ENCODE measurements around the gene BORCS5.
"Not testable (repeated sequence)": the region's sequence is repeated elsewhere in the genome, so short reads cannot be mapped to it uniquely, and the experiment has no call there.

BORCS5 gene

DNA sequence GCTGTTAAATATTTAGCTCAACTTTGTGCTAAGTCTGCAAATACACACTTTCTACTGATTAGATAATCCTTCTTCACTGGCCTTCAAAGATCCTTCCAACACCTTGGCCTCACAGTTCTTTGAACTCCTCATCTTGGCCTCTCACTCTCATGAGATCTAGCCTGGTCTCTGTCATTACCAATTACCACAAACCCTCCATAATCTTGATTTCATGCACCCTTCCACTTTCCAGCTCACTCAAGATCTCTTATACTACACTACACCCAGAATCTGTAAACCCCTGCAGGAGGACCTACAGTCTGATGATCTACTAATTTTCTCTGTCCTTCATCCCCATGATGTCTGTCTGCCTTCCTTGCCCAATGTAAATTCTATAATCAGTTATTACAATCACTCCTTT is 134.7 kb downstream of the BORCS5 start:
- DNase-seq: no peak

GRCh38 chr12:12492547-12492946 is 135.7 kb downstream of the BORCS5 start:
- no peak for DNase-seq

DNA sequence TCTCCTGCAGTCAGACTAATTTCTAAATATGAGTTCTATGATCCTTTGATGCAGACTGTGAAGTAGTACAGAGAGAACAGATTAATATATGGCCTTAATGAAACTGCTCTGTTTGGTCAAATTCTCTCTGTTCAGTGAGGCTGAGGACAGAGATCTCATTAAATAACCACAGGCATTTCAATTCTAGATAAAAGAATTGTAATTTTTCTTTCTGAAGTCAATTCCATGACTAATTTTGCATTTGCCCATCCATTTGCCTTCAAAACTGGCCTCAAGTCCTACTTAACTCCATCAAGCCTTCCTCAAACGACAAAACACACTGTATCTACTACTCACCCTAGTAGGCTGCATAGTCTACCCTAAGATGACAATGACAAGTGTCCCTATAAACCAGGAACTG is 138.7 kb downstream of the BORCS5 start:
- no peak for DNase-seq

- no peak for DNase-seq
These were observed 141.3 kb downstream of the BORCS5 start for GRCh38 chr12:12498210-12498609.

- DNase-seq: no peak
These were observed 143.2 kb downstream of the BORCS5 start for GRCh38 chr12:12499909-12500604.

DNA sequence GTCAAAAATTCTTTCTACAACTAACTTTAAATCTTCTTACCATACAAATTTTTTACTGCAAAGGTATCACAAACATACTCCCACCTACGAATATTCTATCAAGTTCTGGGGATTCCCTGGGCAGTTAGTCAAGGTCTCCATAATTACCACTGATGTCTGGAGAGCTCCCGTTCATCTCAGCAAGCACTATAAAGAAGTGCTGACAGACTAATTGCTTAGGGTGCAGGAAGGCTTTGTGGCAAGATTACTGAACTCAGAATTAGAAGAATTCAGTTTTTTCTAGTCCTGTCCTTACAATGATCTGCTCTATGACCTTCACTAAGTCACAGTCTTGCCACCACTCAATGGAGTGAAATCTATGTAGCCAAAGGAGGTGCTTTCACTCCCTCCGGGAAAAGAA is 144.2 kb downstream of the BORCS5 start:
- DNase-seq: no peak

GRCh38 chr12:12502130-12502814 is 145.4 kb downstream of the BORCS5 start:
- DNase-seq: not testable (repeated sequence)

DNA sequence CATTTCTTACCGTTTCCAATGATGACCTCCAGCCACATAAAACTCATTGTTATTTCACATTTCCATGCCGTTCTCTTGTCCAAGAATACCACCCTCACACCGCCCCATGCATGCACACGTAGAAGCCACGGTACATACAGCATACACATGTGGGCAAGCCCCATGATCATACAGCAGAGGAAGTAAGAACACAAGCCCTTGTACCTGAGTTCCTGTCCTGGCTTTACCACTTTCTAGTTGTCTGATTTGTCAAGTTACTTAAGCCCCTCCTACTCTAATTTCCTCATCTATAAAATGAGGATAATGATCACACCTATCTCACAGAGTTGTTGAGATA is 145.9 kb downstream of the BORCS5 start:
- DNase-seq: no peak

GRCh38 chr12:12503384-12504078 is 146.7 kb downstream of the BORCS5 start:
- no peak for DNase-seq

DNA sequence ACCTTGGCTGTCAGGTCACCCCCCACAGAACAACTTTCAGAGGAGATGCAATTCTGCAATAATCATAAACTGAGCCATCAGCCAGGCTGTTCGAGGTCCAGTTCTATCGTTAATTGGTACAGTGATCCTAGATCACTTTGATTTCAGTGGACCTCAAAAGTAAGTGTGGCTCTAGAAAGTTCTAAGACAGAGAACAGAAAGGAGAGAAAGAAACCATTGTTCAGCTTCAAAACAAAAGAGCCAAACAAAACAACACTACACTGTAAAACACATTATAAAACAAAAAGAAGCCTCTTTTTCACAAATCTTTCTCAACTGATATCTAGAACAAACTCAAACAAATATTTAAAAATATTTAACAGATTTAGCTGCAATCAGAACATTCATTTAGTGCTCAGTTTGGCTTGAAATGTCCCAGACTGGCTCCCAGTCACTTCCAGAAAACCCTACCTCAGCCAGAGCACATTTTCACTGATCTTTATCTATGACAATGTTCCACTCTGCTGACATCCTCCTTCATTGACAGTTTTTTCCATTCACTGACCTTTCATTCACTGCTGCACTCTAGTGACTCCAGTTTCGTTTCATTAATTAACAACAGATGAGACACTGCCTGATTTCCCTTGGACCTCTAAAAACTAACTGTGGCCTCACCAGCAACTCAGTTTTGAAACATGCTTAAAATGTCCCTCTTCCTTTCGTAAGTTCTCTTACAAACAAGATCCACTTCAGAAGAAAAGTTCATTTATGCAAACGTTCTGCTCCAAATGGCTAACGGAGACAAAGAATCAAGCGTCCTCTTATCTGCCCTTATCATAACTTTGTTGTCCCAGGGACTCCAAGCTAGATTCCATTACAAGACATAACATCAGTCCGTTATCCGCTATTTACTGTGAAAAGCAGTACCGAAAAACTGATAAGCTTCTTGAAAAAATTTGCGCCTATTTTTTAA is 148.9 kb downstream of the BORCS5 start:
- DNase-seq: peak; percentile 75

- peak; percentile 37 for DNase-seq
These were observed 149.6 kb downstream of the BORCS5 start for GRCh38 chr12:12506496-12506890.

GRCh38 chr12:12507121-12507520 is 150.2 kb downstream of the BORCS5 start:
- peak; percentile 54 for DNase-seq

- DNase-seq: no peak
These were observed 151.7 kb downstream of the BORCS5 start for GRCh38 chr12:12508612-12509011.

- DNase-seq: peak; percentile 77
These were observed 153.3 kb downstream of the BORCS5 start for GRCh38 chr12:12510141-12510540.

DNA sequence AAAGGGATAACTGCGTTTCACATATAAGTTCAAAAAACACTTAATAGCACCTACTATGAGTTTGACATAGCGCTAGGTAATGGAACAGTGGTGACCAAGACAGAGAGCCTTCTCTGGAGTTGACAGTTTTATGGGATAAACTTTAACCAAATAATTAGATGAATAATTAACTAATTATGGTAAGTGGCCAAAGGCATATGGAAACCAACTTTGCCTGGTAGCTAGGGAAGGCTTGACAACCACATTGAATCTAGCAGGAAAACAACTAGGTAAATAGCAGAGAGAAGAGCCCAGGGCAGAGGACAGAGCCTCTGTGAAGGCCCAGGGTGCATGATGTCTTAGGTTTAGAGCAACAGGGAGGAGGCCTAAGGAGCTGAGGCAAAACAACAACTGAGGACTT is 153.7 kb downstream of the BORCS5 start:
- no peak for DNase-seq

DNA sequence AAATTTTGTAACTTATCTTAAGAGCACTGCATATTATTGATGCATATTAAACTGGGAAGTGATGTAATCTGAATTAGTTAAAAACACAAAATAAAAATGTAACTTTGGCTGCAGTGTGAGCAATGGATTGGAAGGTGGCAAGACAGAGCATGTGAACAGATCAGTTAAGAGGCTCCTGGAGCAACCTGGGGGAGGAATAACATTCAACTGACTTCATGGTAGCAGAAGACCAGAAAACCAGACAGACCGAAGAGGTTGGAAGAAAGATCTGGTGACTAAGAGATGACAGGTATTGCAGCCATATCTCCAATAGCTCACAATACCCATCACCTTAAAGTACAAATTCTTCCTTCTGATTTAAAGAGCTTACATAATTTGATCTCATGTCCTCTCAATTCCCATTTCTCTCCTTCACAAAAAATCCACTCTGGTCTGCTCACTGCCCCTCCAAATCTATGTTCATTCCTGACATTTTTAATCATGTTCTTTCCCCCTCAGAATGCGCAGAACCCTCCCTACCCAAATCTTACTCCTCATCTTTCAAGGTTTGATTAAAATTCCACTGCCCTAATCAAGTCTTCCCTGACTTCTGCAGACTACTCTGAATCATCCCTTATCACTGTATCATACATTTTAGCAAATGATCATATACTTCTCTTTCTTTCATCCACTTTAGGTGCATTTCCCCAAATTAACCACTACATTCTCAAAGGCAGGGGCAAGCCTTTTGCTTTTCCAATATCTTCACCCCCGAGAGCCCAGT is 154.3 kb downstream of the BORCS5 start:
- no peak for DNase-seq

DNA sequence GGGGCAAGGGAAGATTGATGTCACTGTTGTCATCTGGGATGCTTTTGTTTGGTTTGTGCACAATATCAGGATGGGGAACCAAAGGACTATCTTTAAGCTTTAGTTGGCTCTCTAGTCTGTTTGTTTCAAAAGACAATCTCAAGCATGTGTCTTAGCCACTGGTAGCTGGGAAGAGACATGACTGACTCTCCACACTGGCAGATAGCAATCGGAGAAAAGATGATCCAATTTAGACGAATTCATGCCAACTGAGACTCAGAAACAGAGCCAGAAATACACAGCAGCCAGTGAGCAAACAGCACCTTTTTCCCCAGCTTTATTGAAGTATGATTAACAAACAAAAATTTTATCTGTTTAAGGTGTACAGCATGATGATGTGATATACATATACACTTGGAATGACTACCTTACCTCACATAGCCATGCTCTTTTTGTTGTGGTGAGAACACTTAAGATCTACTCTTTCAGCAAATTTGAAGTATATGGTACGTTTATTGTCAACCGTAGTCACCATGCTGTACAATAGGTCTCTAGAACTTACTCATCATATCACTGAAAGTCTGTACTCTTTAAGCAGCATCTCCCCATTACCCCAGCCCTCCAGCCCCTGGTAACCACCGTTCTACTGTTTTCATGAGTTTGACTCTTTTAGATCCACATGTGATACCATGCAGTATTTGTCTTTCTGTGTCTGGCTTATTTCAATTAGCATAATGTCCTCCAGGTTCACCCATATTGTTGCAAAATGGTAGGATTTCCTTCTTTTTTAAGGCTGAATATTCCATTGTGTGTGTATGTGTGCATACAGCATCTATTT is 155.2 kb downstream of the BORCS5 start:
- DNase-seq: no peak

DNA sequence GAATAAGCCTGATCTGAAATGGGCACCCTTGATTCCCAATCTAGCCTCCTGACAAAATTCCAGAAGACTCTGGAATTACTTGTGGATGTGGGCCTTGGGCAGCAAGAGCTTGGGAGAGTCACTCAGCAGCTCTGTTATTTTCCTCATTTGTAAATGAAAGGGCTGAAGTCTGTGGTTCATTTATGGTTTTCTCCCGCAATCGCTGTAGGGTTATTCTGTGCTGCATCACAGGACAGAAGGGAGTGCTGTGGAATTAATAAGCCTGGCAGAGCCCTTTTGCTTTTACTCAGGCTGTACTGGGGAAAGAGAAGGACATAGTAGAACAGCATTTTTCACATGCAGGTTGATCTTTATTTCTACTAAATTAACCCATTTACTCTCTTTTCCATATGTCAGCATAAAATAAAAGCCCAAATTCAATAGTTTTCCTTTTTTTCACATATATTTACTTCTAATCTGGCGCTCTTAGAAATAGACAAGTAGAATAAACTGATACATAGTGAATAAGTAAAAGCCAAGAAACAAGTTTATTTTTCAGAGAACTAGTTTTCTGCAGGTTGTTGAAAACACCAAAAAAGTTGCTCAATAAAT is 156.6 kb downstream of the BORCS5 start:
- no peak for DNase-seq

DNA sequence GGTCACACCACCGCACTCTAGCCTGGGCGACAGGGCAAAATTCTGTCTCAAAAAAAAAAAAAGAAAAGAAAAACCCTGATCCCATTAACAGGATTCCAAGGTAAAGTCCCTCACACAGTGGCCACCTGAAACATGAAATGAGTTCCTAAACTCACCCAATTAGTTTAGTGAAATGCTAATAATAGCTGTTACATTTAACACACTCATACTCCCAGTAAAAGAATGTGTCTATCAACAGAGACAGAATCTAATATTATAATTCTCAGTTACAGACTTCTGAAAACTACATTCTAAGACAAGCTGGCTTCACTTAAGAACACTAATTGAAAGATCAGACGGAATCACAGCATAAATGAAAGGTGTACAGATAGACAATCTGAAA is 161.6 kb downstream of the BORCS5 start:
- no peak for DNase-seq

DNA sequence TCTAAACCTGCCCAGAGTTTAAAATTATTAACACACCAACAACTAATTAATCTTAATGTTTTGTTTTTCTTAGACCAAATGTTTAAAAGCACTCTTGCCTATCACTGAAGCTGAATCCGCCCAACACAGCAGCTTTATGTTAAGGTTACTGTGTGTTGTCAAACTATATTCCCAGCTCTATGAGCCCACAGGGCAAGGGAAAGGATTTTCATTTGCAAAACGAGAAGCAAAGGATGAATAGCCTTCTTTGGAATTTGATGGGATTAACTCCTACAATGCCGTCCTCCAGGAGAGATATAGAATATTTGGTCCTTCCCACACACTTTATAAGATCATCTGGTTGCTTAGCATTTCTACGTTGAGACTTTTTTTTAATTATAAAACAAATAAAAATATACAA is 162.0 kb downstream of the BORCS5 start:
- DNase-seq: peak; percentile 27

All from fibroblast of skin of back (primary cell).